Stimulated activated effector memory CD8-positive, alpha-beta T cell treated with anti-CD3 and anti-CD28 coated beads, Interleukin-12 subunit alpha, Interleukin-12 subunit beta, amount 100 ng/mL, for 72 hours (primary cell): ENCODE measurements around the gene PRSS8.

ENCODE experiments used
- ATAC-seq: fragments of 150-1000 bp; cut with Tn5 transposase; 2 replicates; pipeline ENCODE4 v1.10.0; 2021
- DNase-seq, 2 donors: peaks; one replicate each; pipeline ENCODE4 v3.0.0; 2021 to 2022; ENCODE audit warnings: low spot score in 2 of 2
- H3K27ac Mint-ChIP-seq: one replicate; pipeline ENCODE4 v1.8.0; 2022; ENCODE audit warnings: mild to moderate bottlenecking, mixed read lengths
- H3K36me3 Mint-ChIP-seq: one replicate; pipeline ENCODE4 v1.8.0; 2022; ENCODE audit warnings: mild to moderate bottlenecking, mixed read lengths
- H3K4me1 Mint-ChIP-seq: one replicate; pipeline ENCODE4 v1.8.0; 2022; ENCODE audit warnings: mixed read lengths
- H3K4me3 Mint-ChIP-seq: one replicate; pipeline ENCODE4 v1.8.0; 2022; ENCODE audit warnings: mild to moderate bottlenecking, mixed read lengths
- H3K9me3 Mint-ChIP-seq: one replicate; pipeline ENCODE4 v1.8.0; 2022; ENCODE audit warnings: mixed read lengths

PRSS8 gene

DNA sequence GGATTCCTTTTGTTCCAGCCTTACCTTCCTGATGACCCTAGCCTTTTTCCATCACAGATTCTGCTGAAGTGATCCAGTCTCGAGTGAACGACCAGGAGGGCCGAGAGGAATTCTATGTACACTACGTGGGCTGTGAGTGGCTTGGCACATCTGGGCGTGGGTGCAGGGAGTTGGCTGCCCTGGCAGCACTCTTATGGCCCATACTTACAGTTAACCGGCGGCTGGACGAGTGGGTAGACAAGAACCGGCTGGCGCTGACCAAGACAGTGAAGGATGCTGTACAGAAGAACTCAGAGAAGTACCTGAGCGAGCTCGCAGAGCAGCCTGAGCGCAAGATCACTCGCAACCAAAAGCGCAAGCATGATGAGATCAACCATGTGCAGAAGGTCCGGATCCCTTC, 15.4 kb downstream of the PRSS8 start:
- Mint-ChIP-seq H3K4me3 (no peak overlapping the region), H3K9me3 (no peaks in the 10 kb centered on the region), H3K4me1 (peaks cover 20% of the 10 kb centered on the region), H3K27ac (no peak overlapping the region), H3K36me3 (peaks cover 81% of the 10 kb centered on the region)
- ATAC-seq (no peak), DNase-seq (no peak)

DNA sequence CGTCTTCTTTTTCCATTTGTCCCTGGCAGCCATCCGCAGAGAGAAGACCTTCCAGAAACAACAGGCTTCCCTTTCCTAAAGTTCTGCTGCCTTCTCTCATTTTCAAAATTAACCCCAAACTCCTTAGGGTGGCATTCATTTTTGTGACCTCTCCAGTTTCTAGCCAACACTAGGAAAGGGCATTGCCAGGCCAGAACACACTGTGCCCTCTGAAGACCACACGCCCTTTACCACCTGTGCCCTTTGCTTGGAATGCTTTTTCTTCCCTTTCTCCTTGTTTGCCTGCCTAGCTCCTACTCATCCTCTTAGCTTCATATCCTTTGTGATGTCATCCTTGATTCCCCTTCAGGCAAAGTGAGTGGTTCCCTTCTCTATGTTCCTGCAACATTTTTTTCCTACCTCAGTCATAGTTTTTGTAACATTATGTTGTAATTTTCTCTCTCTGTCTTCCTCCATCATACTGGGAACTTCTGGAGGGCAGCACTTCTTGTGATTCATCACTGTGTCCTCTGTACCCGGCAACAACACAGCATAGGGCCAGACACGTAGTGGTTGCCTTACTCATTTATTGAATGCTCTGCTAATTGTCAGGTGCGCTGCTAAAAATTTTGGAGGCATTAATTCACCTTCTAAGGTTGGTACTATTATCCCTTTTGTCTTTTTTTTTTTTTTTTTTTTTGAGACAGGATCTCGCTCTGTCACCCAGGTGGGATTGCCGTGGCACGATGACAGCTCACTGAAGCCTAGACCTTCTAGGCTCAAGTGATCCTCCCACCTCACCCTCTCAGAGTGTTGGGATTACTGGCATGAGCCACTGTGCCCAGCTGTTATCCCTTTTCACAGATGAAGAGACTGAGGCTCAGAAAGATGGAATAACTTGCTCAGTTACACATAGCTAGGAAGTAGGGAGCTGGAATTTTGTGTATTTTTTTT, 17.0 kb downstream of the PRSS8 start:
- peak overlapping the region; percentile 77 for H3K4me3 Mint-ChIP-seq
- H3K36me3 Mint-ChIP-seq: peaks cover 64% of the 10 kb centered on the region
- H3K4me1 Mint-ChIP-seq: peaks cover 20% of the 10 kb centered on the region

DNA sequence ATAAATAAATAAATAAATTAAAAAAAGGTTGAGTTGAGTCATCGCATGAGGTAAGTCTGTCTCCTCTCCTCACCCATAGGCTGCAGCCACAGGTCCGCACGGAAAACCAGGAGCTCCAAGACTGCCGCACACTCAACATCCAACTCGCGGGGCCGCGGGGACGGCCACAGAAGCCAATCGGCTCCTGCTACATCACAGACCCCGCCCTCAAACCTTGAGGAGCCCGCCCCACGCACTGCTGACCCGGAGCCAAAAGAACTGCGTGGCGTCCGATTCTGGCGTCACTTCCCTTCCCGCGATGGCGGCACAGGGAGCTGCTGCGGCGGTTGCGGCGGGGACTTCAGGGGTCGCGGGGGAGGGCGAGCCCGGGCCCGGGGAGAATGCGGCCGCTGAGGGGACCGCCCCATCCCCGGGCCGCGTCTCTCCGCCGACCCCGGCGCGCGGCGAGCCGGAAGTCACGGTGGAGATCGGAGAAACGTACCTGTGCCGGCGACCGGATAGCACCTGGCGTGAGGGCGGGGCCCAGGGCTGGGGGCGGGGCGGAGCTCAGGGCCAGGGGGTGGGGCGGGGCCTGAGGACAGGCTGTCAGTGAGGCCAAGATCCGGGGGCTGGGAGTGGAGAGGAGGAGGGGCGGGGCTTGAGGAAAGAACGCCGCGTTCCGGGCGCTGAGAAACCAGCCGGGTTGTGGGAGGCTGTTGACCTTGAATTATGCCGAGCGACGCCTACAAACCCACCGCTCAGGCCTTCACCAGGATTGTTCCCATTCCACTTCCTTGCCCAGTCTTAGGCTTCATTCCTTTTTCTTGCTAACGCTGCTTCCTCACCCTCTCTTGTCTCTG, 17.9 kb downstream of the PRSS8 start, which contains the start of gene KAT8:
KAT8 (plus strand) TSS at position 281 of the 839 bp plus-strand sequence; CDS start at position 299, 18 bp downstream.
- ATAC-seq (peak; percentile 96), DNase-seq (peak; percentile 90 to 98)
- Mint-ChIP-seq H3K36me3 (peaks cover 60% of the 10 kb centered on the region), H3K4me1 (peaks cover 20% of the 10 kb centered on the region), H3K4me3 (peak within 1 kb of the TSS; percentile 77), H3K27ac (peak within 1 kb of the TSS; percentile 64), H3K9me3 (no peaks in the 10 kb centered on the region)

More for the DNA sequence above, 17.0 kb downstream of the PRSS8 start:
- ATAC-seq (no peak), DNase-seq (no peak)
- Mint-ChIP-seq H3K27ac (peak overlapping the region; percentile 64), H3K9me3 (no peaks in the 10 kb centered on the region)

DNA sequence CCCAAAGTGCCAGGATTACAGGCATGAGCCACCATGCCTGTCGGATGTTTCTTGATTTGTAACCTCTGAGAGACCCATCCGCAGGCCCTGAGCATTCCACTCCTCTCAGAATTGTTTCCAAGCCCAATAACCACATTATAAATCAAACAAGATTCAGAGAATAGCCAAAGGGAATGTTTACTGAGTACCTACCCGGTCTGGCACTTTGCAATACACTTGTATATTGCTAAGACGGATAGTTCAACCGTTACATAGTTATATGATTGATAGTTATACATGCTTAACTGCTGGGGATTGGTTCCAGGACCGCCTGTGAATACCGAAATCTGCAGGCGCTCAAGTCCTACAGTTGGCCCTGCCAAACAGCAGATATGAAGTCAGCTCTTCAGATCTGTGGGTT, 21.1 kb downstream of the PRSS8 start:
- DNase-seq (no peak), ATAC-seq (no peak)
- no peaks in the 10 kb centered on the region for H3K9me3 Mint-ChIP-seq
- H3K4me1 Mint-ChIP-seq: peaks cover 31% of the 10 kb centered on the region
- no peak overlapping the region for H3K4me3 Mint-ChIP-seq
- peaks cover 59% of the 10 kb centered on the region for H3K36me3 Mint-ChIP-seq
- H3K27ac Mint-ChIP-seq: no peak overlapping the region

DNA sequence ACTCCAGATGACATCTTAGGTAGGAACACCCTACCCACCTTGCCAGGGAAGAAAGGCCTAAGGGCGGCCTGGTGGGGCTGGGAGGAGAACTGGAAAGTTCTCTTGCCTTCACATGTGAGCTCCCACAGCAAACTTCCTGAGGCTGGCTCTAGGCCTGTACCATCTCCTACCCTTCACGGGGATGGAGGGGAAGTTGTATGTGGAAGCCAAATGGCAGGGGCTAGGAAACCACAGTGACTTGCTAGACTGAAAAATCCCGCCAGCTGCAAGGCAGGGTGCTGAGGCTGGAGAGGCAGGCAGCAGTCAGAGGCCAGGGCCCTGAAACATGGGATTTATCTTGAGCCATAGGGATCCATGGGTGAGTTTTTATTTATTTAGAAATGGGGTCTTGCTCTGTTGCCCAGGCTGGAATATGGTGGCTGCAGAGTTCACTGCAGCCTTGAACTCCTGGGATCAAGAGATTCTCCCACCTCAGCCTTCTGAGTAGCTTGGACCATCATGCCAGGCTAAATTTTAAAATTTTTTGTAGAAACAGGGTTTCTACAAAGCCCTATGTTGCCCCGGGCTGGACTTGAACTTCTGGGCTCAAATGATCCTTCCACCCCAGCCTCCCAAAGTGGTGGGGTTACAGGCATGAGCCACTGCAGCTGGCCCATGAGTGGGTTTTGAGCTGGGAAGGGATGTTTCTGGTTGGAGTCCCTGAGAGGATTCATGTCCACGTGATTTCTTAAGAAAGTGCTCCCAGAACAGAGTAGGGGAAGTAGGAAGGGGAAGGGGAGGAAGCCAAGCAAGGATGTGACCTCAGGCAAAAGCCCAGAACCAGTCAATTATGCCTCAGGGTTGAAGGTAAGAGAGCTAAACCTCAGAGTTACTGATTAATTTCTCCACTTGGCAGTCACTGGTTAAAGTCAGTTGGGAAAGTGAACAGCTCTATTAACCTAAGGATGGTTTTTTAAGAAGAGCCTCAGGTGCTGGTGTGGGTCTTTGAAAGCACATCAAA, 22.1 kb downstream of the PRSS8 start:
- peaks cover 51% of the 10 kb centered on the region for H3K36me3 Mint-ChIP-seq
- H3K4me3 Mint-ChIP-seq: no peak overlapping the region
- no peak for DNase-seq
- no peak for ATAC-seq
- peak overlapping the region; percentile 46 for H3K27ac Mint-ChIP-seq
- H3K4me1 Mint-ChIP-seq: peaks cover 27% of the 10 kb centered on the region
- no peaks in the 10 kb centered on the region for H3K9me3 Mint-ChIP-seq

DNA sequence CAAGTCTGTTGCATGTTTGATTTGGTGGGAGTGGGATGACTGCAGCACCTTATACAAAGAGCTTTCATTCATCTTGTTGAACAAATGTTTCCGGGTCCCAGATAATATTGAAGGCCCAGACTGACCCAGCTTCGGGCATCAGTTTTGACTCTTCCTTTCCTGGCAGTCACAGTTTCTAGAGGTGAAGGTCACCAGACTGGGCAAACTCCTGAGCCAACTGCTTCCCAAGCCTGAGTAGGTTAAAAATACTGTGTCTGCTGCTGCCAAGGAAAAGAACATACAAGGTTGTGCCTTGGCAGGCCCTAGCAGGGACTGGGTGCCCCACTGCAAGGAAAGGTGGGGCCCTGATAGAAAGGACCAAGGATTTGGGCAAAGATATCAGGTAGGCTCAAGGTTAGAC, 22.8 kb downstream of the PRSS8 start:
- peaks cover 24% of the 10 kb centered on the region for H3K4me1 Mint-ChIP-seq

DNA sequence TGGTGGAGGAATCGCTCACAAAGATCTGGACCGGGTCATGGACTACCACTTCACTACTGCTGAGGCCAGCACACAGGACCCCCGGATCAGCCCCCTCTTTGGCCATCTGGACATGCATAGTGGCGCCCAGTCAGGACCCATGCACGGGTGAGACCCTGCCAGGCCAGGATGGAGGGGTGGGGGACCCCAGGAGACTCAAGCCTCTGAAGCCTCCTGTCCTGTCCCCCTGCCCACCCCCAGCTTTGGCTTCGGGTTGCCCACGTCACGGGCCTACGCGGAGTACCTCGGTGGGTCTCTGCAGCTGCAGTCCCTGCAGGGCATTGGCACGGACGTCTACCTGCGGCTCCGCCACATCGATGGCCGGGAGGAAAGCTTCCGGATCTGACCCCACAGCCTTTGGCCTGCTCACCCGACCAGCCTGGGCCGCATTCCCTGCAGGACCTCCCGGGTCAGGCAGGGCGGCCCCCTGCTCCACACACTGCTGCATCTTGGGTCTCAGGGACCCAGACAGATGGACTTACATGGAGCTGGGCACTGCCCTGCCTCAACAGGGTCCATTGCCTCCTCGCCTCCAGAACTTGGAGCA, 23.6 kb downstream of the PRSS8 start:
- H3K27ac Mint-ChIP-seq: peak overlapping the region; percentile 10
- ATAC-seq (no peak), DNase-seq (no peak)
- H3K9me3 Mint-ChIP-seq: no peaks in the 10 kb centered on the region
- no peak overlapping the region for H3K4me3 Mint-ChIP-seq
- H3K36me3 Mint-ChIP-seq: peaks cover 47% of the 10 kb centered on the region
- H3K4me1 Mint-ChIP-seq: peaks cover 31% of the 10 kb centered on the region

More for the DNA sequence above, 22.8 kb downstream of the PRSS8 start:
- no peak for ATAC-seq
- no peak overlapping the region for H3K27ac Mint-ChIP-seq
- no peaks in the 10 kb centered on the region for H3K9me3 Mint-ChIP-seq
- H3K36me3 Mint-ChIP-seq: peaks cover 48% of the 10 kb centered on the region
- no peak overlapping the region for H3K4me3 Mint-ChIP-seq
- DNase-seq: no peak

DNA sequence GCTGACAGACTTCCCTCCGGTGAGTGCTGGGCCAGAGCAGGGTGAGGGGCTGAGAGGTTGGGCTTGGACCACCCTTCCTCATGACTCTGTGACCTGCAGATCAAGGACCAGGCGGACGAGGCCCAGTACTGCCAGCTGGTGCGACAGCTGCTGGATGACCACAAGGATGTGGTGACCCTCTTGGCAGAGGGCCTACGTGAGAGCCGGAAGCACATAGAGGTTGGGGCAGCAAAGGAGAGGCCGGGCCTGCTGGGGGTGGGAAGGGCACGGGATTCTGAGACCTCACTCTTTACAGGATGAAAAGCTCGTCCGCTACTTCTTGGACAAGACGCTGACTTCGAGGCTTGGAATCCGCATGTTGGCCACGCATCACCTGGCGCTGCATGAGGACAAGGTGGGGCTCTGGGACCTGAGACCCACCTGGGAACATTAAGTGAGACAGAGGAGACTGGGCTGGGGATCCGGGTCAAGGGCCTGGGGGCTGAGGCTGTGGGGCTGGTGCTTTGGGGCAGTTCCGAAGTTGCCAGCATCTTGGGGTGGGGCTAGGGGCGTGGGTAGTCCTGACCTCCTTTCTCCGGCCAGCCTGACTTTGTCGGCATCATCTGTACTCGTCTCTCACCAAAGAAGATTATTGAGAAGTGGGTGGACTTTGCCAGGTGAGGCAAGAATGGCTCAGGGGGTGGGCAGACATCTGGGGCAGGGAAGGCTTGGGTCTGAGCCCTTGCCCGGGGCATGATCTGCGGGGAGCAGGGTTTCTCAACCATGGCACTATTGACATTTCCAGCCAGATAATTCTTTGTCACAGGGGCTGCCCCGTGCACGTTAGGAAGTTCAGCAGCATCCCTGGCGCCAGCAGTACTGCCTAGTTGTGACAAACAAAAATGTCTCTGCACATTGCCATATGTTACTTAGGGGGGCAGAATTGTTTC, 25.2 kb downstream of the PRSS8 start:
- peak overlapping the region; percentile 90 for H3K4me3 Mint-ChIP-seq
- H3K4me1 Mint-ChIP-seq: peaks cover 31% of the 10 kb centered on the region
- H3K9me3 Mint-ChIP-seq: no peaks in the 10 kb centered on the region
- ATAC-seq: no peak
- DNase-seq: no peak
- peaks cover 47% of the 10 kb centered on the region for H3K36me3 Mint-ChIP-seq
- peak overlapping the region; percentile 86 for H3K27ac Mint-ChIP-seq

DNA sequence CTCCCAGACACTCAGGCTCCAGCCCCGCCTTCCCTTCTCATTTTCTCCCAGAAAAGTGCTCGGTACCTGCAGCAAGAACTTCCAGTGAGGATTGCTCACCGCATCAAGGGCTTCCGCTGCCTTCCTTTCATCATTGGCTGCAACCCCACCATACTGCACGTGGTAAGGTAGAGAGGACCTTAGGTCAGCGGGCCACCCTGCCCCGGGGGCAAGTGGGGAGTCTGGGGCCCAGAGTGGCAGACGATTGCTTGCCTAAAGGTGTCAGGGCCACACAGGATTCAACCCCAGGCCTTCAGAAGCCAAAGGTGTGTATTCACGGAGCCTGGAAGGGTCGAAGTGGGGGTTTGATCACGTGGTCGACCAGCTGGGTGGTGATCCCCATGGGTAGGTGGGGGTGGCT, 25.9 kb downstream of the PRSS8 start:
- peak overlapping the region; percentile 86 for H3K27ac Mint-ChIP-seq
- H3K9me3 Mint-ChIP-seq: no peaks in the 10 kb centered on the region
- DNase-seq (no peak), ATAC-seq (no peak)
- peaks cover 32% of the 10 kb centered on the region for H3K4me1 Mint-ChIP-seq
- H3K36me3 Mint-ChIP-seq: peaks cover 47% of the 10 kb centered on the region
- H3K4me3 Mint-ChIP-seq: peak overlapping the region; percentile 90

DNA sequence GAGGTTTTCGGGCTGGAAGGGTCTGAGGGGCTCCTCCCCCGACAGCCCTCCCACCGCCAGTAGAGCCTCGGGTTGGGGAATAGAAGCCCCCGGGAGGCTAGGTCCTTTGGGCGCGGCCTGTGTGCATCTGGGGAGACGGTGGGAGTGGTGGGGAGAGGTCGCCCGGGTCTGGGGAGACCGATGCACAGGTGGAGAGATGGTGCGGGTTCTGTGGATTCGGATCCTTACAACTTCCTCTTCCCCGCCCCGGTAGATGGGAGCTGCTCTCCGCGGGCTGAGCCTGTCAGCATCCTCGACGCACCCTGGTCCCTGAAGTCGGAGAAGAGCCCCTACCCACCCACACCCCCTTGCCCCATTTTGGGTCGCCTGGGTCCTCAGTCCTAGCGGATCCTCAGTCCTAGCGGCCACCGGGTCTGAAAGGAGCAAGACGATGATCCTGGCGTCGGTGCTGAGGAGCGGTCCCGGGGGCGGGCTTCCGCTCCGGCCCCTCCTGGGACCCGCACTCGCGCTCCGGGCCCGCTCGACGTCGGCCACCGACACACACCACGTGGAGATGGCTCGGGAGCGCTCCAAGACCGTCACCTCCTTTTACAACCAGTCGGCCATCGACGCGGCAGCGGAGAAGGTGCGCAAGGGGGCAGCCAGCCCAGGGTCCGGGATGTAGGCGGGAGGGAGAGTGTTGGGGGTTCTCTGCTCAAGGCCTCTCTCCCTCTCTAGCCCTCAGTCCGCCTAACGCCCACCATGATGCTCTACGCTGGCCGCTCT, 26.6 kb downstream of the PRSS8 start:
- Mint-ChIP-seq H3K27ac (peak overlapping the region; percentile 96), H3K4me1 (peaks cover 32% of the 10 kb centered on the region), H3K9me3 (no peaks in the 10 kb centered on the region), H3K36me3 (peaks cover 47% of the 10 kb centered on the region), H3K4me3 (peak overlapping the region; percentile 90)
- no peak for ATAC-seq
- DNase-seq: no peak

DNA sequence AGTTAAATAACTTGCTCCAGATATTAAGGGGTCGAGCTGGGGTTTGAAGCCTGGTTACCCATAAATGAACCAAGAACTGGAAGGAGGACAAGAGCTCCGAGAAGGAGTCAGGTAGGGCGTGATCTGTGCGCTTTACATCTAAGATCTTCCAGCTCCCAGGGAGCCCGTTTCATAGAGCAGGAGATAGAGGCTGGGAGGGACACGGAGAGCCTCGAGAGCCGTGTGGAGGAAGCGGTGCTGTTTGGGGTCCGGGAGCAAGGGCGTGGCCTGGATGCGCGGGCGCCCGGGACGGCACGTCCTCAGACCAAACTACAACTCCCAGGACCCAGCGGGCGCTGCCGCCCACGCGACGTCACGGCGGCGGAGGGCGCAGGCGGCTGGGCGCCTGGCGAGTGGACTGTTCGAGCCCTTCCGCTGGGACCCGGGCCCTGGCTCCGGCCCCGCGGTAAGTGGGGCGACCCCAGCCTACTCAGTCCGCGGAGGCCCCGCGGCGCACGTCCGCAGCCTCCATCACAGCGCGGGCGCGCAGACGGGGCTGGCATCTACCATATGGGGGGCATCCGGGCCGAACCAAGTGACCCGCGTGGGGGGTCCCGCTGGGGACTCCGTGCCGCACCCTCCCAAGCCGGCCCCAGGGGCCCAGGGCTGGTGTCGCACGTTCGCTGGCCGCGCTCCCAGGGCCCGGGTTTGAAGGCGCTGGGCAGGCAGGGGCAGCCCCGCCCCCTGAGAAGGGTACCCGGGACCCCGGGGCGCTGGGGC, 27.3 kb downstream of the PRSS8 start, which contains the start of gene BCKDK:
BCKDK (plus strand) TSS at position 352 of the 759 bp plus-strand sequence. CDS start 838 bp downstream, outside the sequence.
- Mint-ChIP-seq H3K9me3 (no peaks in the 10 kb centered on the region), H3K4me3 (peak within 1 kb of the TSS; percentile 90), H3K4me1 (peaks cover 32% of the 10 kb centered on the region), H3K36me3 (peaks cover 47% of the 10 kb centered on the region), H3K27ac (peak within 1 kb of the TSS; percentile 96)
- DNase-seq (peak; percentile 73 to 87), ATAC-seq (peak; percentile 86)

DNA sequence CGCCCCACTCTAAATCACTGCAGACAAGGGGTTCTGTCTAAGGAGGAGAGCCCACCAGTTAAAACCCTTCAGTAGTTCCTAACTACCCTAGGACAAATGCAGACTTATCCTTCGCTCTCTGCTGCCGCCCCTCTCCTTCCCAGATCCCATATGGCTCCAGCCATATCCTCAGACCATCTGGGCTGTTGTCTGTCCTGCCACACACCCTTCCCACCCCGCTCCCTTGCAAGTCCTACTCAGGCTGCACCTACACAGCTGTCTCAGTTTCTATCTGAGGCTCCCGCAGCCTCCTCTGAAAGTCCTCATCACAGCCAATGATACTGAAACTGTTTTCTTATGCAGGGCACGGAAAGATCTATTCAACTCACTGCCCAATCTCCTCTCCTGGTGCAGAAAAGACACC, 28.1 kb downstream of the PRSS8 start:
- Mint-ChIP-seq H3K4me1 (peaks cover 32% of the 10 kb centered on the region), H3K36me3 (peaks cover 41% of the 10 kb centered on the region), H3K4me3 (peak overlapping the region; percentile 90), H3K27ac (peak overlapping the region; percentile 96), H3K9me3 (no peaks in the 10 kb centered on the region)
- DNase-seq: peak in 1 of 2 donors; percentile 63
- ATAC-seq: peak; percentile 85
